CD8-positive, alpha-beta memory T cell (primary cell): ENCODE measurements around the gene USP17L5. TPM values are rescaled to one million over a fixed set of nuclear protein-coding genes. Genes with fewer than 3 reads are reported as not detected.
"Not testable (repeated sequence)": the region's sequence is repeated elsewhere in the genome, so short reads cannot be mapped to it uniquely, and the experiment has no call there.

Source experiments
- CTCF ChIA-PET: fragments of 350-600 bp; sonication (Branson Sonifier 250); formaldehyde crosslinking; loops from one replicate; lab custom pipeline; 2021; ENCODE audit warnings: antibody characterized with exemption; lab: Charles Lee
- POLR2A ChIA-PET: fragments of 350-600 bp; sonication (Branson Sonifier 250); formaldehyde crosslinking; loops from one replicate; lab custom pipeline; 2021; ENCODE audit warnings: antibody characterized with exemption; lab: Charles Lee
- DNase-seq, 5 donors: peaks; one replicate each; pipeline versions ENCODE4 v3.0.0 to v3.0.0-alpha.2; 2020 to 2022; ENCODE audit warnings: mixed read lengths in 1 of 5
- H3K27ac ChIP-seq: one replicate; pipeline ENCODE4 v1.7.0; 2013; ENCODE audit warnings: low read depth, mild to moderate bottlenecking, low read length, moderate library complexity
- H3K27me3 ChIP-seq: 2 replicates; pipeline ENCODE4 v1.7.0; 2013; ENCODE audit warnings: low read length, mild to moderate bottlenecking; ENCODE audit not compliant: insufficient read depth, poor library complexity, severe bottlenecking
- H3K36me3 ChIP-seq: 2 replicates; pipeline ENCODE4 v1.7.0; 2013; ENCODE audit warnings: mild to moderate bottlenecking, low read length, moderate library complexity; ENCODE audit not compliant: insufficient read depth
- H3K4me1 ChIP-seq: 2 replicates; pipeline ENCODE4 v1.7.0; 2013; ENCODE audit warnings: mild to moderate bottlenecking, low read length, moderate library complexity; ENCODE audit not compliant: insufficient read depth
- H3K4me3 ChIP-seq: 2 replicates; pipeline ENCODE4 v1.7.0; 2013; ENCODE audit warnings: mild to moderate bottlenecking, low read length
- H3K9me3 ChIP-seq: 2 replicates; pipeline ENCODE4 v1.7.0; 2013; ENCODE audit warnings: mild to moderate bottlenecking, low read length
- H3K27ac Mint-ChIP-seq, 8 donors: one replicate each; pipeline ENCODE4 v1.8.0; 2020 to 2021; ENCODE audit warnings: mixed read lengths in 8 of 8, mild to moderate bottlenecking in 6 of 8, inconsistent platforms in 3 of 8, moderate library complexity in 3 of 8
- H3K27me3 Mint-ChIP-seq, 2 donors: one replicate each; pipeline ENCODE4 v1.8.0; 2020 to 2021; ENCODE audit warnings: mixed read lengths in 2 of 2, mild to moderate bottlenecking in 1 of 2, moderate library complexity in 1 of 2
- H3K36me3 Mint-ChIP-seq, 3 donors: one replicate each; pipeline ENCODE4 v1.8.0; 2020 to 2021; ENCODE audit warnings: mixed read lengths in 3 of 3, inconsistent platforms in 1 of 3, mild to moderate bottlenecking in 1 of 3
- H3K4me1 Mint-ChIP-seq, 3 donors: one replicate each; pipeline ENCODE4 v1.8.0; 2020 to 2021; ENCODE audit warnings: mixed read lengths in 3 of 3, inconsistent platforms in 1 of 3, mild to moderate bottlenecking in 1 of 3
- H3K4me3 Mint-ChIP-seq, 7 donors: one replicate each; pipeline ENCODE4 v1.8.0; 2020 to 2021; ENCODE audit warnings: mixed read lengths in 7 of 7, mild to moderate bottlenecking in 6 of 7, moderate library complexity in 4 of 7, inconsistent platforms in 2 of 7
- H3K9me3 Mint-ChIP-seq, 5 donors: one replicate each; pipeline ENCODE4 v1.8.0; 2020 to 2022; ENCODE audit warnings: mixed read lengths in 5 of 5, mild to moderate bottlenecking in 3 of 5, moderate library complexity in 2 of 5, inconsistent platforms in 1 of 5
- polyA plus RNA-seq: library from polyadenylated mRNA; unstranded; fragments of 300-500 nt; fragmentation: Illumina TruSeq; gene quantifications from one replicate; pipeline ENCODE4 v1.2.3, GENCODE V29; 2021
- total RNA-seq, 2 experiments: library from RNA; stranded (reverse); gene quantifications; one replicate each; pipeline ENCODE4 v1.2.3, GENCODE V29; 2021

The USP17L5 gene
- total and polyA plus RNA-seq, 3 experiments from 2014 or later: not detected

- H3K4me1 ChIP-seq, H3K36me3 Mint-ChIP-seq, H3K9me3 Mint-ChIP-seq, H3K27ac Mint-ChIP-seq, H3K27me3 Mint-ChIP-seq, H3K27ac ChIP-seq, H3K4me3 Mint-ChIP-seq, H3K9me3 ChIP-seq, POLR2A ChIA-PET, DNase-seq, H3K27me3 ChIP-seq, H3K36me3 ChIP-seq, CTCF ChIA-PET, H3K4me1 Mint-ChIP-seq, H3K4me3 ChIP-seq: not testable (repeated sequence)
These were observed 14.1 kb downstream of the USP17L5 start, which contains the start of gene USP17L29 for GRCh38 chr4:9353338-9353737. TSS of gene USP17L29 (plus strand) at chr4:9353638. CDS start at chr4:9353638, 0 bp downstream.

- H3K4me3 ChIP-seq, H3K36me3 Mint-ChIP-seq, H3K9me3 ChIP-seq, POLR2A ChIA-PET, H3K9me3 Mint-ChIP-seq, CTCF ChIA-PET, H3K36me3 ChIP-seq, H3K27ac ChIP-seq, H3K4me1 Mint-ChIP-seq, H3K27me3 ChIP-seq, DNase-seq, H3K27ac Mint-ChIP-seq, H3K4me1 ChIP-seq, H3K27me3 Mint-ChIP-seq, H3K4me3 Mint-ChIP-seq: not testable (repeated sequence)
These were observed 23.6 kb downstream of the USP17L5 start, which contains the start of gene USP17L30 for GRCh38 chr4:9362829-9363228. TSS of gene USP17L30 (plus strand) at chr4:9363129. CDS start at chr4:9363129, 0 bp downstream.

GRCh38 chr4:9379881-9380280, 40.7 kb downstream of the USP17L5 start:
- H3K4me1 ChIP-seq, H3K36me3 ChIP-seq, H3K4me1 Mint-ChIP-seq, H3K9me3 ChIP-seq, H3K9me3 Mint-ChIP-seq, H3K4me3 ChIP-seq, POLR2A ChIA-PET, H3K4me3 Mint-ChIP-seq, H3K27me3 Mint-ChIP-seq, DNase-seq, H3K36me3 Mint-ChIP-seq, H3K27ac Mint-ChIP-seq, H3K27ac ChIP-seq, H3K27me3 ChIP-seq, CTCF ChIA-PET: not testable (repeated sequence)

GRCh38 chr4:9381012-9381534, 41.9 kb downstream of the USP17L5 start:
- H3K27me3 ChIP-seq, CTCF ChIA-PET, H3K27me3 Mint-ChIP-seq, H3K27ac Mint-ChIP-seq, H3K36me3 Mint-ChIP-seq, H3K27ac ChIP-seq, H3K4me1 Mint-ChIP-seq, H3K36me3 ChIP-seq, H3K9me3 ChIP-seq, H3K4me3 ChIP-seq, H3K4me1 ChIP-seq, H3K9me3 Mint-ChIP-seq, POLR2A ChIA-PET: not testable (repeated sequence)
- DNase-seq: peak in 4 of 5 donors; percentile 19 to 63 (median 28)
- peak overlapping the region in 3 of 7 donors; percentile 3 to 46 (median 31) for H3K4me3 Mint-ChIP-seq

GRCh38 chr4:9384126-9384525, 44.9 kb downstream of the USP17L5 start:
- no peak overlapping the region for H3K27ac Mint-ChIP-seq
- no peaks in the 10 kb centered on the region for H3K27me3 ChIP-seq
- H3K4me1 Mint-ChIP-seq: peaks cover 0 to 3% (median 0%) of the 10 kb centered on the region in 3 donors
- H3K9me3 ChIP-seq: no peaks in the 10 kb centered on the region
- H3K36me3 ChIP-seq: no peaks in the 10 kb centered on the region
- no peak overlapping the region for H3K4me3 Mint-ChIP-seq
- no peaks in the 10 kb centered on the region for H3K36me3 Mint-ChIP-seq
- no peak overlapping the region for H3K27ac ChIP-seq
- H3K9me3 Mint-ChIP-seq: peaks cover 0 to 2% (median 0%) of the 10 kb centered on the region in 5 donors
- peaks cover 0 to 3% of the 10 kb centered on the region in 2 donors for H3K27me3 Mint-ChIP-seq
- no peak overlapping the region for H3K4me3 ChIP-seq
- ChIA-PET POLR2A (no interaction called here), CTCF (no interaction called here)
- no peaks in the 10 kb centered on the region for H3K4me1 ChIP-seq
- DNase-seq: no peak

- DNase-seq, H3K27ac ChIP-seq, H3K4me1 ChIP-seq, H3K4me3 ChIP-seq, CTCF ChIA-PET, H3K9me3 ChIP-seq, H3K9me3 Mint-ChIP-seq, H3K27ac Mint-ChIP-seq, H3K4me1 Mint-ChIP-seq, POLR2A ChIA-PET, H3K4me3 Mint-ChIP-seq, H3K27me3 Mint-ChIP-seq, H3K36me3 Mint-ChIP-seq, H3K36me3 ChIP-seq, H3K27me3 ChIP-seq: not testable (repeated sequence)
These were observed 49.8 kb downstream of the USP17L5 start for GRCh38 chr4:9389001-9389400.

Other genes with a start within 250 kb of the USP17L5 start
- not detected for gene FAM90A26, start 169.0 kb upstream of the USP17L5 start, total RNA-seq
- gene FAM90A26, start 169.0 kb upstream of the USP17L5 start, polyA plus RNA-seq: not detected
- gene USP17L10, start 128.7 kb upstream of the USP17L5 start, total RNA-seq: not detected
- not detected for gene USP17L10, start 128.7 kb upstream of the USP17L5 start, polyA plus RNA-seq
- gene USP17L11, start 124.0 kb upstream of the USP17L5 start, total RNA-seq: under 1 TPM in 1 of 2 experiments, not detected in 1; 0.13 TPM
- not detected for gene USP17L11, start 124.0 kb upstream of the USP17L5 start, polyA plus RNA-seq
- not detected for gene USP17L12, start 119.3 kb upstream of the USP17L5 start, total RNA-seq
- gene USP17L12, start 119.3 kb upstream of the USP17L5 start, polyA plus RNA-seq: not detected
- gene USP17L13, start 114.5 kb upstream of the USP17L5 start, total RNA-seq: not detected
- not detected for gene USP17L13, start 114.5 kb upstream of the USP17L5 start, polyA plus RNA-seq
- gene USP17L15, start 105.0 kb upstream of the USP17L5 start, total RNA-seq: not detected
- gene USP17L15, start 105.0 kb upstream of the USP17L5 start, polyA plus RNA-seq: not detected
- gene USP17L17, start 95.5 kb upstream of the USP17L5 start, total RNA-seq: not detected
- not detected for gene USP17L17, start 95.5 kb upstream of the USP17L5 start, polyA plus RNA-seq
- gene USP17L18, start 90.8 kb upstream of the USP17L5 start, total RNA-seq: not detected
- not detected for gene USP17L18, start 90.8 kb upstream of the USP17L5 start, polyA plus RNA-seq
- not detected for gene USP17L19, start 86.0 kb upstream of the USP17L5 start, total RNA-seq
- gene USP17L19, start 86.0 kb upstream of the USP17L5 start, polyA plus RNA-seq: not detected
- not detected for gene USP17L20, start 81.3 kb upstream of the USP17L5 start, total RNA-seq
- gene USP17L20, start 81.3 kb upstream of the USP17L5 start, polyA plus RNA-seq: not detected
- not detected for gene USP17L21, start 76.5 kb upstream of the USP17L5 start, total RNA-seq
- gene USP17L21, start 76.5 kb upstream of the USP17L5 start, polyA plus RNA-seq: not detected
- gene USP17L22, start 71.8 kb upstream of the USP17L5 start, total RNA-seq: not detected
- not detected for gene USP17L22, start 71.8 kb upstream of the USP17L5 start, polyA plus RNA-seq
- gene USP17L24, start 14.2 kb upstream of the USP17L5 start, total RNA-seq: not detected
- not detected for gene USP17L24, start 14.2 kb upstream of the USP17L5 start, polyA plus RNA-seq
- gene USP17L25, start 9.5 kb upstream of the USP17L5 start, total RNA-seq: not detected
- gene USP17L25, start 9.5 kb upstream of the USP17L5 start, polyA plus RNA-seq: not detected
- not detected for gene USP17L26, start 4.7 kb upstream of the USP17L5 start, total RNA-seq
- gene USP17L26, start 4.7 kb upstream of the USP17L5 start, polyA plus RNA-seq: not detected
- gene USP17L27, start 4.7 kb downstream of the USP17L5 start, total RNA-seq: not detected
- not detected for gene USP17L27, start 4.7 kb downstream of the USP17L5 start, polyA plus RNA-seq
- gene USP17L28, start 9.5 kb downstream of the USP17L5 start, total RNA-seq: not detected
- gene USP17L28, start 9.5 kb downstream of the USP17L5 start, polyA plus RNA-seq: not detected
- gene USP17L29, start 14.2 kb downstream of the USP17L5 start, total RNA-seq: not detected
- not detected for gene USP17L29, start 14.2 kb downstream of the USP17L5 start, polyA plus RNA-seq
- not detected for gene USP17L30, start 23.7 kb downstream of the USP17L5 start, total RNA-seq
- not detected for gene USP17L30, start 23.7 kb downstream of the USP17L5 start, polyA plus RNA-seq
- gene DEFB131A, start 105.0 kb downstream of the USP17L5 start, total RNA-seq: not detected
- gene DEFB131A, start 105.0 kb downstream of the USP17L5 start, polyA plus RNA-seq: not detected